K562 (cell line): ENCODE results near the gene GIPR. TPM values are rescaled to one million over a fixed set of nuclear protein-coding genes. Genes with fewer than 3 reads are reported as not detected.

ENCODE experiments used
- ATAC-seq: fragments of 200-7000 bp; cut with Tn5 transposase; 3 replicates; pipeline ENCODE4 v1.9.1; 2020; ENCODE audit warnings: moderate library complexity
- BruUV-seq: library from RNA; stranded (reverse); fragments of 400-500 nt; replicated peaks from 2 replicates; lab custom pipeline; 2021; lab: Mats Ljungman, UMichigan
- CTCF ChIA-PET: fragments of 300-600 bp; formaldehyde crosslinking; extraction: SDS; loops from one replicate; lab custom pipeline; 2021; ENCODE audit warnings: low intra/inter-chr PET ratio; lab: Yijun Ruan, JAX
- POLR2A ChIA-PET: fragments of 300-600, 350-650 bp; sonication (Branson Sonifier 250); formaldehyde crosslinking; extraction: SDS; loops from one replicate; lab custom pipeline; 2021; ENCODE audit warnings: antibody characterized with exemption, inconsistent platforms; lab: Yijun Ruan, JAX
- DNase-seq, 4 experiments: peaks; one replicate each; pipeline versions ENCODE4 v3.0.0 to v3.0.0-alpha.2; 2011 to 2018; ENCODE audit warnings: low spot score in 3 of 4, mixed read lengths in 3 of 4; ENCODE audit errors: extremely low read depth in 1 of 4
- FAIRE-seq: peaks from 2 replicates; lab custom pipeline; 2011; peaks lifted over from hg19 to GRCh38; lab: Jason Lieb, UNC
- H2AFZ ChIP-seq: 2 replicates; pipeline ENCODE4 v1.6.0; 2011; ENCODE audit warnings: low read depth, low read length, control low read depth, inconsistent platforms
- H3K27ac ChIP-seq: fragments of 200-600 bp; 3 replicates; pipeline ENCODE4 v1.8.0; 2011; ENCODE audit warnings: low read depth, mild to moderate bottlenecking, control low read depth, inconsistent platforms, low read length, moderate library complexity, mixed read lengths; ENCODE audit errors: extremely low read depth
- H3K27me3 ChIP-seq, 2 experiments: fragments of 300-600 bp in 1 of 2; 2 replicates in 1 of 2; 3 replicates in 1 of 2; pipeline versions ENCODE4 v1.6.0 to v1.8.0; 2011; ENCODE audit warnings: inconsistent platforms in 2 of 2, low read length in 2 of 2, mild to moderate bottlenecking in 1 of 2, mixed read lengths in 1 of 2, moderate library complexity in 1 of 2; ENCODE audit not compliant: control insufficient read depth in 2 of 2, insufficient read depth in 2 of 2
- H3K36me3 ChIP-seq: fragments of 300-600 bp; 3 replicates; pipeline ENCODE4 v1.8.0; 2011; ENCODE audit warnings: mild to moderate bottlenecking, low read length, inconsistent platforms; ENCODE audit not compliant: control insufficient read depth, insufficient read depth
- H3K4me1 ChIP-seq, 2 experiments: fragments of 200-600 bp in 1 of 2; replicated peaks in 1 of 2; 2 replicates in 1 of 2; 3 replicates in 1 of 2; pipeline versions ENCODE4 v1.5.1 to v1.8.0; 2011; ENCODE audit warnings: inconsistent platforms in 2 of 2, low read length in 2 of 2, mild to moderate bottlenecking in 1 of 2, mixed read lengths in 1 of 2, moderate library complexity in 1 of 2; ENCODE audit not compliant: control insufficient read depth in 2 of 2, insufficient read depth in 2 of 2
- H3K4me2 ChIP-seq: 2 replicates; pipeline ENCODE4 v1.6.1; 2011; ENCODE audit warnings: low read length, control low read depth, inconsistent platforms, mixed read lengths; ENCODE audit not compliant: insufficient read depth
- H3K4me3 ChIP-seq: fragments of 200-600 bp; sonication (generic), shearing (Covaris generic); 2 replicates; pipeline ENCODE4 v1.5.1; 2016; ENCODE audit warnings: control low read depth, inconsistent platforms
- H3K79me2 ChIP-seq: fragments of 200-600 bp; 3 replicates; pipeline ENCODE4 v1.8.0; 2011; ENCODE audit warnings: low read length, inconsistent platforms; ENCODE audit not compliant: control insufficient read depth, insufficient read depth
- H3K9ac ChIP-seq, 2 experiments: 2 replicates each; pipeline versions ENCODE4 v1.6.0 to v1.6.1; 2011; ENCODE audit warnings: low read depth in 2 of 2, low read length in 2 of 2, control low read depth in 1 of 2, inconsistent platforms in 1 of 2, mild to moderate bottlenecking in 1 of 2, mixed read lengths in 1 of 2; ENCODE audit not compliant: insufficient read depth in 1 of 2
- H3K9me1 ChIP-seq: one replicate; pipeline ENCODE4 v1.6.0; 2011; ENCODE audit warnings: inconsistent platforms, mild to moderate bottlenecking, low read length, moderate library complexity; ENCODE audit not compliant: control insufficient read depth, insufficient read depth
- H3K9me3 ChIP-seq: replicated peaks from 2 replicates; pipeline ENCODE4 v1.5.1; 2011; ENCODE audit warnings: low read depth, low read length, inconsistent platforms; ENCODE audit not compliant: control insufficient read depth, insufficient read depth
- H4K20me1 ChIP-seq: replicated peaks from 2 replicates; pipeline ENCODE4 v1.6.1; 2011; ENCODE audit warnings: low read length, inconsistent platforms, mixed read lengths; ENCODE audit not compliant: control insufficient read depth, insufficient read depth
- HDAC3 ChIP-seq: fragments of 450-650 bp; IDR thresholded peaks from 2 replicates; pipeline ENCODE4 v1.6.1; 2018; ENCODE audit warnings: borderline replicate concordance, mild to moderate bottlenecking, moderate library complexity; ENCODE audit not compliant: partially characterized antibody
- NR1H2 ChIP-seq: sonication (generic); formaldehyde crosslinking; IDR thresholded peaks from 2 replicates; pipeline ENCODE4 v1.4.0; 2020; ENCODE audit warnings: mild to moderate bottlenecking, missing genetic modification reagents
- POLR2A ChIP-seq: fragments of 450-650 bp; conservative IDR thresholded peaks from 2 replicates; pipeline ENCODE4 v1.6.1; 2016
- POLR2AphosphoS2 ChIP-seq: IDR thresholded peaks from 2 replicates; pipeline ENCODE4 v1.6.1; 2012; ENCODE audit warnings: low read length, improper control_type of control experiment
- POLR2B ChIP-seq: fragments of 450-650 bp; IDR thresholded peaks from 2 replicates; pipeline ENCODE4 v1.6.1; 2018; ENCODE audit warnings: low read depth; ENCODE audit not compliant: partially characterized antibody
- RBFOX2 ChIP-seq: fragments of 200-400 bp; formaldehyde crosslinking; IDR thresholded peaks from 2 replicates; pipeline ENCODE4 v1.6.1; 2017; ENCODE audit warnings: low read depth, mild to moderate bottlenecking, low read length, moderate library complexity
- SUPT5H ChIP-seq: fragments of 450-650 bp; IDR thresholded peaks from 2 replicates; pipeline ENCODE4 v1.6.1; 2016
- THRB ChIP-seq: fragments of 450-650 bp; formaldehyde crosslinking; conservative IDR thresholded peaks from 2 replicates; pipeline ENCODE4 v1.4.0; 2022; ENCODE audit warnings: mild to moderate bottlenecking, missing genetic modification characterization
- ZNF253 ChIP-seq: fragments of 250-450 bp; sonication (Bioruptor Pico); conservative IDR thresholded peaks from 2 replicates; pipeline ENCODE4 v1.6.1; 2021; ENCODE audit warnings: mild to moderate bottlenecking
- ZNF431 ChIP-seq: sonication (generic); formaldehyde crosslinking; IDR thresholded peaks from 2 replicates; pipeline ENCODE4 v1.8.0; 2022; ENCODE audit warnings: mild to moderate bottlenecking, missing genetic modification reagents
- WGBS: fragments of 100-300 bp; shearing (Covaris generic); methylation state at CpG from one replicate; pipeline ENCODE4 v1.1.6; 2016; ENCODE audit warnings: low coverage, mixed read lengths; ENCODE audit not compliant: insufficient coverage; ENCODE audit errors: missing lambda C conversion rate; 5-methylcytosine and 5-hydroxymethylcytosine counted together
- in situ Hi-C: fragments of 300-500 bp; cut with MboI; formaldehyde crosslinking; loops from 4 replicates; pipeline ENCODE4 v1.15.0; 2018; ENCODE audit warnings: inconsistent platforms, mixed read lengths
- intact Hi-C: fragments of 100-400 bp; cut with micrococcal nuclease; formaldehyde crosslinking; loops from 2 replicates; pipeline ENCODE4 v1.14.2; 2022
- polyA plus RNA-seq, 8 experiments: library from polyadenylated mRNA; depleted of rRNA in 4 of 8; stranded (reverse) in 5 of 8; unstranded in 3 of 8; fragments of >200 nt; fragmentation: Nextera tagmentation in 2 of 8; fragmentation: Illumina TruSeq in 1 of 8; extraction: Ambion mirVana in 2 of 8; extraction: Trizol in 1 of 8; gene quantifications; 2 replicates each; pipeline versions ENCODE4 v1.2.1 to v1.2.3, GENCODE V29; 2011 to 2014; ENCODE audit warnings: inconsistent platforms in 1 of 8, missing spikeins in 1 of 8
- total RNA-seq, 7 experiments: library from RNA; depleted of rRNA in 6 of 7; stranded (reverse); fragments of >200 nt in 6 of 7; fragmentation: Illumina TruSeq in 2 of 7; extraction: Trizol in 2 of 7; gene quantifications; 2 replicates each; pipeline versions ENCODE4 v1.2.1 to v1.2.3, GENCODE V29; 2011 to 2021; ENCODE audit warnings: low replicate concordance in 1 of 7

Gene GIPR
- total and polyA plus RNA-seq, 9 of the 15 experiments (the other 6 are each of a cell fraction or from before 2014, with no cell fraction given): 2.2 to 26.8 (median 12.7) TPM

- 52% methylated on average over 5 of the region's 5 CpGs for WGBS
These were observed 14.9 kb downstream of the GIPR start for GRCh38 chr19:45682908-45683307.

More at GRCh38 chr19:45682908-45683307, 14.9 kb downstream of the GIPR start:
- Histone ChIP-seq H3K9me1 (peaks cover 4% of the 10 kb centered on the region), H3K36me3 (peaks cover 61% of the 10 kb centered on the region; the same call in 2 of the 3 replicates), H3K4me1 (peaks cover 3 to 18% of the 10 kb centered on the region in 2 experiments; a peak in 2 of 5 replicates), H3K4me2 (no peak overlapping the region), H3K79me2 (no peaks in the 10 kb centered on the region), H3K27ac (0 out of 3 replicates have a peak overlapping the region, but pooled peaks have one; percentile 28), H3K9me3 (no peaks in the 10 kb centered on the region), H2AFZ (no peak overlapping the region), H4K20me1 (0 out of 2 replicates have a peak, but pooled peaks cover 4% of the 10 kb centered on the region), H3K9ac (peak overlapping the region in 1 of 2 experiments; percentile 67; a peak in 1 of 4 replicates), H3K4me3 (no peak overlapping the region), H3K27me3 (no peaks in the 10 kb centered on the region)
- TF ChIP-seq NR1H2 (CRISPR knock-in tag): no peak
- TF ChIP-seq HDAC3: no peak
- TF ChIP-seq POLR2AphosphoS2: no peak
- no peak for TF ChIP-seq ZNF253 (CRISPR knock-in tag)
- TF ChIP-seq ZNF431 (CRISPR knock-in tag): no peak
- no peak for TF ChIP-seq RBFOX2
- TF ChIP-seq POLR2B: peak; percentile 45
- TF ChIP-seq SUPT5H: peak; percentile 58; the same call in 1 of the 2 replicates
- 0 out of 2 replicates have a peak, but pooled peaks have one; percentile 43 for TF ChIP-seq THRB (CRISPR knock-in tag)
- TF ChIP-seq POLR2A: peak; percentile 61
- in situ Hi-C loops: loop anchor here (5.0 kb wide), 1 partner anchor 86 kb away; no protein-coding TSS in a partner anchor
- TSS peak; percentile 48 for BruUV-seq
- ATAC-seq (no peak; the same call in 1 of the 3 replicates), DNase-seq (peak in 1 of 4 experiments; percentile 19), FAIRE-seq (no peak)
- CTCF ChIA-PET: no interaction called here
- intact Hi-C loops: loop anchor here (2.0 kb wide), 1 partner anchor 40 kb away; no protein-coding TSS in a partner anchor
- POLR2A ChIA-PET: interaction anchor here (1.0 to 3.1 kb wide), 4 partner anchors 9 to 88 kb away, joined by 3 to 15 read pairs (median 3); partner anchors contain the start of genes QPCTL, SIX5 and SNRPD2
